Sigmoid colon (tissue), 7 donors: ENCODE measurements around the gene S100A2. TPM values are rescaled to one million over a fixed set of nuclear protein-coding genes. Genes with fewer than 3 reads are reported as not detected.

ENCODE experiments used
- DNase-seq: peaks from one replicate; pipeline ENCODE4 v3.0.0-alpha.2; 2019
- H3K27ac ChIP-seq, 4 donors: fragments of 200-600 bp; sonication (generic); one replicate each; pipeline ENCODE4 v1.5.1; 2016 to 2019; ENCODE audit warnings: mild to moderate bottlenecking in 1 of 4
- H3K27me3 ChIP-seq, 3 donors: fragments of 200-600 bp; sonication (generic); one replicate each; pipeline ENCODE4 v1.5.1; 2019; ENCODE audit warnings: mild to moderate bottlenecking in 1 of 3
- H3K36me3 ChIP-seq, 4 donors: fragments of 200-600 bp; sonication (generic); one replicate each; pipeline ENCODE4 v1.5.1; 2016 to 2019
- H3K4me1 ChIP-seq, 4 donors: fragments of 200-600 bp; sonication (generic); one replicate each; pipeline ENCODE4 v1.5.1; 2017 to 2019
- H3K4me3 ChIP-seq, 4 donors: fragments of 200-600 bp; sonication (generic); one replicate each; pipeline ENCODE4 v1.5.1; 2017 to 2019; ENCODE audit warnings: mild to moderate bottlenecking in 2 of 4, moderate library complexity in 1 of 4
- H3K9me3 ChIP-seq, 4 donors: fragments of 200-600 bp in 3 of 4; sonication (generic) in 3 of 4; one replicate each; pipeline versions ENCODE4 v1.5.1 to v1.6.1; 2013 to 2019
- CTCF ChIP-seq, 4 experiments: fragments of 450-650 bp in 3 of 4; fragments of 200-600 bp in 1 of 4; IDR thresholded peaks; one replicate each; pipeline ENCODE4 v1.5.1; 2016 to 2019; ENCODE audit warnings: antibody characterized with exemption in 4 of 4, mild to moderate bottlenecking in 3 of 4, moderate library complexity in 2 of 4
- EP300 ChIP-seq, 4 donors: sonication (generic); formaldehyde crosslinking; IDR thresholded peaks; one replicate each; pipeline ENCODE4 v1.6.1; 2017; ENCODE audit warnings: antibody characterized with exemption in 4 of 4
- POLR2A ChIP-seq, 2 donors: fragments of 450-650 bp; IDR thresholded peaks; one replicate each; pipeline ENCODE4 v1.6.1; 2016; ENCODE audit warnings: antibody characterized with exemption in 2 of 2, mild to moderate bottlenecking in 2 of 2, moderate library complexity in 2 of 2
- POLR2AphosphoS5 ChIP-seq, 4 donors: sonication (generic); formaldehyde crosslinking; IDR thresholded peaks; one replicate each; pipeline ENCODE4 v1.6.1; 2017; ENCODE audit warnings: antibody characterized with exemption in 4 of 4
- WGBS, 2 donors: extraction: QIAGEN DNeasy Blood & Tissue Kit; methylation state at CpG; one replicate each; pipeline ENCODE4 v1.1.7; 2013; 5-methylcytosine and 5-hydroxymethylcytosine counted together
- intact Hi-C: fragments of 100-400 bp; cut with DNase I; formaldehyde crosslinking; loops from one replicate; pipeline ENCODE4 v1.15.1; 2023
- polyA plus RNA-seq, 3 donors: library from polyadenylated mRNA; stranded (reverse); fragments of 200-250 nt; gene quantifications; one replicate each; pipeline ENCODE4 v1.2.3, GENCODE V29; 2013
- total RNA-seq, 4 donors: library from RNA; depleted of rRNA; stranded (reverse); fragments of >200 nt; gene quantifications; one replicate each; pipeline ENCODE4 v1.1.0, GENCODE V29; 2016
- donor health status: healthy with polysubstance abuse.
- donor health status: Bipolar disorder and iron deficiency.
- donor health status: healthy.

The S100A2 gene
- total and polyA plus RNA-seq, 7 donors = 0.68 to 16.2 (median 1.8) TPM; not detected in 2

DNA sequence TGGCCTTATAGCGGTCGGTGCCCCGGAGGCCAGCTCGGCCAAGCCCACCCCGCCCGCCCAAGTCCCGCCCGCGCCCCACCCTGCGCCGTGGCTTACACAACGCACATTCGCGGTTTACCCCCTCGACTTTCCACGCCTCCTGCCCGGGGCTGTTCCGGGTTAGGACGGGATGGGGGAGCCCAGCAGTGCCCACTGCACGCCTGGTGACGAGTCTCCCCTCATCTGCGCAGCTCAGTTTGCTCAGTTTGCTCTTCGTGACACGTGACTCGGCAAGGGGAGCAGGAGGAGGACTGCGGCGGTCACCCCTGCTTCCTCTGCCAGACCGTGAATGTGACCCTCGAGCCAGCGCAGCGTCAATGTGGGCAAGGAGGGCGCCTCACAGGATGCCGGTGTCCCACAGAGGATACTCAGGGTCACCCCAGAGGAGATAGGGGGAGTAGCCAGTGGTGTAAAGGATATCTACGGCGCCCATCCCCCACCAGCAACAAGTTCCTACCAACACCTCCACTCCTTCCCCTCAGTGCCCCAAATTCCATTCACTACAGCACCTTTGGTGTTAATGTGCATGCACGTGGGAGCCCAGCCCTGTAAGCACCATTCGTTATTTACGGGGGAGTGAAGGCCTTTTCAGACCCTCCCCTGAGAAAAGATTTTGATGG is 29.5 kb downstream of the S100A2 start:
- no peaks in the 10 kb centered on the region for H3K36me3 ChIP-seq
- H3K4me3 ChIP-seq = peak overlapping the region; percentile 84 to 92 (median 91)
- intact Hi-C loops = no loop called here
- DNase-seq = peak; percentile 97
- H3K9me3 ChIP-seq = no peaks in the 10 kb centered on the region
- WGBS, 2 donors = 1% methylated on average over 38 of the region's 38 CpGs
- peaks cover 0 to 44% (median 38%) of the 10 kb centered on the region in 4 donors for H3K4me1 ChIP-seq
- peak overlapping the region; percentile 98 to 99 (median 99) for H3K27ac ChIP-seq
- peak; percentile 92 to 98 (median 96) for TF ChIP-seq POLR2AphosphoS5 (IDR thresholded peaks at IDR 0.05)
- TF ChIP-seq EP300 (IDR thresholded peaks at IDR 0.05) = no peak
- TF ChIP-seq CTCF (IDR thresholded peaks at IDR 0.05) = no peak
- peak; percentile 79 to 89 for TF ChIP-seq POLR2A (IDR thresholded peaks at IDR 0.05)
- H3K27me3 ChIP-seq = no peaks in the 10 kb centered on the region

DNA sequence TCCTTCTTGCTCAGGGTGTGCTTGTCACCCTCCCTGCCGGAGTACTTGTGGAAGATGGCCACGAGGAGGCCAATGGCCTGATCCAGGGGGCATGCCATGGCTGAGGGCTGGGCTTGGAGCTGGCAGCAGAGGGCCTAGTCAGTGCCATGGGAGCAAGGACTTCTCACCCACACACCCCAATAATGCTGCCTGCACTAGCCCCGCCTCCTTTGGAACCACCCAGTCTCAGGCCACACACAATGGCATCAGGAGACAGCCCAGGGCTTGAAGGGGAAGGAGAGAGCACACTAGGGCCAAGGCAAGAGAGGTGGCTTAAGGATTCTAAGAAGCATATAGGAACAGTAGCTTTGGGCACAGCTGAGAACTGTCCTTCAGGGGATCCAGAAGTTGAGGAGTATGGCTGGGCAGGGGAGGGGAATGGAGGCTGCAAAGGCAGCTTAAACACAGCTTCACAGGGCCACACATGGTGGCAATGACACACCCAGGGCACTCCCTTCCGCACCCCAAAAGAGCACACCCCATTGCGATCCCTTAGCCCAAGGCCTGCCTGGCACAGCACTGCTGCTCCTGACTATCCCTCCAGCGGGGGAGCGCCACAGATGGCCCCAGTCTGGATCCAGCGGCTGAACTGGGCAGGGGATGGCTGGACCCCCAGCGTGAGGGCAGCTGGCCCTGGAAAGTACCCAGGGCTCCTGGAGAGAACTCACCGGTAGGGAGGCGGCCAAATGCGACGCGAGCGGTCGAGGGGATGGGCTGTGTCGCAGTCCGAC is 30.2 kb downstream of the S100A2 start, which contains the start of gene S100A6:
Gene S100A6 (minus strand): TSS at position 750 of the 770 bp plus-strand sequence. CDS start 652 bp downstream, at position 98.
- DNase-seq = peak; percentile 90
- TF ChIP-seq CTCF (IDR thresholded peaks at IDR 0.05) (peak in 2 of 4 experiments; percentile 11 to 29), POLR2AphosphoS5 (IDR thresholded peaks at IDR 0.05) (peak in 2 of 4 donors; percentile 39 to 68), POLR2A (IDR thresholded peaks at IDR 0.05) (peak in 1 of 2 donors; percentile 17), EP300 (IDR thresholded peaks at IDR 0.05) (no peak)
- no peaks in the 10 kb centered on the region for H3K27me3 ChIP-seq
- H3K9me3 ChIP-seq = no peaks in the 10 kb centered on the region
- intact Hi-C loops = no loop called here
- peaks cover 0 to 44% (median 38%) of the 10 kb centered on the region in 4 donors for H3K4me1 ChIP-seq
- H3K4me3 ChIP-seq = peak within 1 kb of the TSS; percentile 84 to 92 (median 91)
- H3K27ac ChIP-seq = peak within 1 kb of the TSS; percentile 98 to 99 (median 99)
- WGBS, 2 donors = 3 to 11% methylated on average over 18 of the region's 18 CpGs
- H3K36me3 ChIP-seq = no peaks in the 10 kb centered on the region

- H3K27me3 ChIP-seq = no peaks in the 10 kb centered on the region
- intact Hi-C loops = loop anchor here (5.0 kb wide), 1 partner anchor 77 kb away; the partner anchor contains the start of gene S100A16
- no peaks in the 10 kb centered on the region for H3K9me3 ChIP-seq
- peaks cover 0 to 44% (median 38%) of the 10 kb centered on the region in 4 donors for H3K4me1 ChIP-seq
- TF ChIP-seq POLR2A (IDR thresholded peaks at IDR 0.05) (no peak), POLR2AphosphoS5 (IDR thresholded peaks at IDR 0.05) (no peak), CTCF (IDR thresholded peaks at IDR 0.05) (no peak), EP300 (IDR thresholded peaks at IDR 0.05) (no peak)
- H3K27ac ChIP-seq = peak overlapping the region; percentile 98 to 99 (median 99)
- no peak for DNase-seq
- H3K4me3 ChIP-seq = peak overlapping the region; percentile 84 to 92 (median 91)
- H3K36me3 ChIP-seq = no peaks in the 10 kb centered on the region
- 56 to 88% methylated on average over 3 of the region's 3 CpGs for WGBS, 2 donors
Measured at GRCh38 chr1:153534925-153535241, 30.8 kb downstream of the S100A2 start.

- WGBS, 2 donors = 56 to 75% methylated on average over 7 of the region's 7 CpGs
- H3K4me1 ChIP-seq = peaks cover 0 to 44% (median 38%) of the 10 kb centered on the region in 4 donors
- no peaks in the 10 kb centered on the region for H3K27me3 ChIP-seq
- no peaks in the 10 kb centered on the region for H3K36me3 ChIP-seq
- H3K9me3 ChIP-seq = no peaks in the 10 kb centered on the region
- intact Hi-C loops = loop anchor here (5.0 kb wide), 1 partner anchor 78 kb away; the partner anchor contains the start of gene S100A16
- TF ChIP-seq POLR2A (IDR thresholded peaks at IDR 0.05) = no peak
- TF ChIP-seq EP300 (IDR thresholded peaks at IDR 0.05) = no peak
- TF ChIP-seq CTCF (IDR thresholded peaks at IDR 0.05) = no peak
- no peak for TF ChIP-seq POLR2AphosphoS5 (IDR thresholded peaks at IDR 0.05)
- peak; percentile 79 for DNase-seq
- peak overlapping the region; percentile 98 to 99 (median 99) for H3K27ac ChIP-seq
- peak overlapping the region; percentile 84 to 92 (median 91) for H3K4me3 ChIP-seq
Measured at GRCh38 chr1:153534226-153534924, 31.3 kb downstream of the S100A2 start.
